ENCODE results near the gene APOA4. TPM values are rescaled to one million over a fixed set of nuclear protein-coding genes. Genes with fewer than 3 reads are reported as not detected.

APOA4 gene
- polyA plus RNA-seq, 1 of the 3 experiments (the other 2 are of a cell fraction), result not detected

- H3F3A ChIP-seq (replicated peaks; ENCODE audit: insufficient read depth), result peaks cover 6% of the 10 kb centered on the region
- no peaks in the 10 kb centered on the region for H3K9me3 ChIP-seq
Measured at GRCh38 chr11:116870054-116870453, 47.0 kb upstream of the APOA4 start.

DNA sequence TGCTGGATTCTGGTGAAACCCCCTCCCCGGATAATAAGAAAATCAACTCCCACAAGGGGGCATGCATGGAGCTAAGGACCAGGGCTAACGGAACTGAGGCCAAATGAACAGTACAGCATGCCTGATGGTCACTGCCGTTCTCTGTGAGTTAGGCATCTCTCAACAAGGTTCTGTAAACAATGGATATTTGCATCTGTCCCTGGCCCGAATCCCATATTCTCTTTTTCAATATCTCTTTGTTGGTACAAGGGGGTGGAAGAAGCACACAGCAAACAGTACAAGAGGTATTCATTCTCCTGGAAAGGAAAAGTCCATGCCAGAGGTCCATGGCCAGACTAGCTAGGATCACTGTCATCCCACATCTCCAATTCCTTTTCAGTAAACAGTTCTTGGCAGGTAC lies 46.5 kb upstream of the APOA4 start:
- Histone ChIP-seq H3K9me3 (no peaks in the 10 kb centered on the region), H3K4me3 (ENCODE audit: low read depth in 2 of 2, low read length in 1 of 2) (no peak overlapping the region), H3K79me2 (ENCODE audit: insufficient read depth) (no peaks in the 10 kb centered on the region), H2AFZ (ENCODE audit: low read depth) (no peak overlapping the region), H3K36me3 (replicated peaks in 1 of 2; ENCODE audit: control insufficient read depth in 1 of 2, insufficient read depth in 2 of 2, low read length in 1 of 2) (peaks cover 30 to 59% of the 10 kb centered on the region in 2 experiments), H3K9me2 (no peaks in the 10 kb centered on the region), H3K4me1 (ENCODE audit: control insufficient read depth in 1 of 2, insufficient read depth in 2 of 2, low read depth in 1 of 2, low read length in 1 of 2) (peaks cover 3 to 7% of the 10 kb centered on the region in 2 experiments), H3K9ac (no peak overlapping the region), H3F3A (replicated peaks; ENCODE audit: insufficient read depth) (peaks cover 6% of the 10 kb centered on the region), H4K20me1 (ENCODE audit: insufficient read depth) (no peaks in the 10 kb centered on the region), H3K27ac (ENCODE audit: low read depth in 2 of 2, low read length in 1 of 2) (no peak overlapping the region), H3K27me3 (ENCODE audit: insufficient read depth) (no peaks in the 10 kb centered on the region), H3K4me2 (no peak overlapping the region)
- ChIA-PET POLR2A (no interaction called here), CTCF (interaction anchor here (0.9 to 1.5 kb wide), 5 partner anchors 11 to 237 kb away, joined by 3 to 8 read pairs (median 5); partner anchors contain the start of gene APOA5)
- DNase-seq, result no peak
- WGBS (ENCODE audit: low lambda C conversion rate), result 92% methylated on average over 4 of the region's 4 CpGs
- TF ChIP-seq RAD21 (IDR thresholded peaks at IDR 0.05; ENCODE audit: low read length) (no peak), MXI1 (IDR thresholded peaks at IDR 0.05; ENCODE audit: low read depth, low read length) (no peak), RFX5 (IDR thresholded peaks at IDR 0.05; ENCODE audit: low read length) (no peak), CTCF (IDR thresholded peaks at IDR 0.05) (no peak), SIN3A (IDR thresholded peaks at IDR 0.05; ENCODE audit: borderline replicate concordance, low read depth, low read length) (no peak), REST (IDR thresholded peaks at IDR 0.05; ENCODE audit: low read depth, low read length) (no peak), PBX3 (IDR thresholded peaks at IDR 0.05) (no peak), POLR2AphosphoS5 (IDR thresholded peaks at IDR 0.05; ENCODE audit: low read depth, low read length) (no peak), SMC3 (IDR thresholded peaks at IDR 0.05; ENCODE audit: low read depth, low read length) (no peak), TAF1 (IDR thresholded peaks at IDR 0.05; ENCODE audit: borderline replicate concordance, low read depth, low read length) (no peak)

More at GRCh38 chr11:116870054-116870453, 47.0 kb upstream of the APOA4 start:
- POLR2A ChIA-PET, result no interaction called here
- Histone ChIP-seq H3K36me3 (replicated peaks in 1 of 2; ENCODE audit: control insufficient read depth in 1 of 2, insufficient read depth in 2 of 2, low read length in 1 of 2) (peaks cover 30 to 59% of the 10 kb centered on the region in 2 experiments), H4K20me1 (ENCODE audit: insufficient read depth) (no peaks in the 10 kb centered on the region), H2AFZ (ENCODE audit: low read depth) (no peak overlapping the region), H3K27me3 (ENCODE audit: insufficient read depth) (no peaks in the 10 kb centered on the region), H3K4me1 (ENCODE audit: control insufficient read depth in 1 of 2, insufficient read depth in 2 of 2, low read depth in 1 of 2, low read length in 1 of 2) (peaks cover 3 to 7% of the 10 kb centered on the region in 2 experiments), H3K4me3 (ENCODE audit: low read depth in 2 of 2, low read length in 1 of 2) (no peak overlapping the region), H3K9ac (no peak overlapping the region), H3K79me2 (ENCODE audit: insufficient read depth) (no peaks in the 10 kb centered on the region), H3K9me2 (no peaks in the 10 kb centered on the region), H3K4me2 (no peak overlapping the region), H3K27ac (ENCODE audit: low read depth in 2 of 2, low read length in 1 of 2) (no peak overlapping the region)
- CTCF ChIA-PET, result interaction anchor here (0.9 to 1.5 kb wide), 5 partner anchors 10 to 236 kb away, joined by 3 to 8 read pairs (median 5); partner anchors contain the start of gene APOA5
- WGBS (ENCODE audit: low lambda C conversion rate), result no CpG with 5 or more reads among the region's 3 CpGs
- TF ChIP-seq NRF1 (IDR thresholded peaks at IDR 0.05; ENCODE audit: low read depth, low read length) (no peak), NFIC (IDR thresholded peaks at IDR 0.05; ENCODE audit: borderline replicate concordance) (no peak)
- DNase-seq, result no peak

All from SK-N-SH (cell line).